GM19324 (cell line): ENCODE results near the gene SDK2.

Experiments
- ATAC-seq: cut with Tn5 transposase; IDR thresholded peaks from one replicate; pipeline ENCODE4 v1.9.1; 2021; ENCODE audit warnings: mild to moderate bottlenecking, moderate library complexity; ENCODE audit not compliant: unreplicated experiment, low FRiP score

The SDK2 gene

GRCh38 chr17:73566905-73567782 is 77.1 kb downstream of the SDK2 start:
- no peak for ATAC-seq

GRCh38 chr17:73564843-73565242 is 79.4 kb downstream of the SDK2 start:
- ATAC-seq, result no peak

DNA sequence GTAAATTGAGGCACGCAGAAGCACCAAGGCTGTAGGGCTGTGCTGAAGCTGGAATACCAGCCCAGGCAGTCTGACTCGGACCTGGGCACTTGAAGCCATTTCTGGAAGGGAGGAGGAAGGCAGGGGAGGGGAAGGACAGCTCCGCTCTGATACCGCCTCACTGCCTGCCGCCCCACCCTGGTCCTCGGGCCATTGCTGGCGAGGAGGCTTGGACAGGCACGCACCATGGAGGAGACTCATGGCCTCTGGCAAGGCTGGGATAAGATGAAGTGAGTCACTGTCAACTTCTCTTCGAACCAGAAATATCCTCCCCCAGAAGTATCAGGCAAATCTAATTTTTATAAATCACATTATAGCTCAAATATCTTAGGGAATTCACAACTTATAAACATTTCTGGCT is 81.3 kb downstream of the SDK2 start:
- no peak for ATAC-seq

- ATAC-seq, result no peak
Observed at GRCh38 chr17:73561111-73561510, 83.1 kb downstream of the SDK2 start.

DNA sequence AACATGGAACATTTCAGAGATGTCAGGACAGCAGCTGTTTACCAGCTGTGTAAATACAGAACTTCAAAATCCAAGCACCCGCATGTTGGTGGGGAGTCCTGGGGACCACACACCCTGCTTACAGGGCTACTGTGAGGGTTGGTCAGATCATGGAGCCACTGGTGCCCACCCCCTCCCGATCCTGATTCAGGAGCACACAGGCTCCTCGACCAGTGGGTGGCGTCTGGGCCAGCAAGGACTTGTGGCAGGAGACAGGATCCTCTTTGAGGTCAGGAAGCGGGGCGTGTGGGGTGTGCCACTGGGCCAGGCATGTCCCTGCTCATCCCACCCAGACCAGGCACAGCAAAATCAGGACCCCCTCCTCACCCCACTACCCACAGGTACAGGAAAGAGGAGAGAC is 83.6 kb downstream of the SDK2 start:
- no peak for ATAC-seq

GRCh38 chr17:73559532-73559931 is 84.7 kb downstream of the SDK2 start:
- no peak for ATAC-seq

DNA sequence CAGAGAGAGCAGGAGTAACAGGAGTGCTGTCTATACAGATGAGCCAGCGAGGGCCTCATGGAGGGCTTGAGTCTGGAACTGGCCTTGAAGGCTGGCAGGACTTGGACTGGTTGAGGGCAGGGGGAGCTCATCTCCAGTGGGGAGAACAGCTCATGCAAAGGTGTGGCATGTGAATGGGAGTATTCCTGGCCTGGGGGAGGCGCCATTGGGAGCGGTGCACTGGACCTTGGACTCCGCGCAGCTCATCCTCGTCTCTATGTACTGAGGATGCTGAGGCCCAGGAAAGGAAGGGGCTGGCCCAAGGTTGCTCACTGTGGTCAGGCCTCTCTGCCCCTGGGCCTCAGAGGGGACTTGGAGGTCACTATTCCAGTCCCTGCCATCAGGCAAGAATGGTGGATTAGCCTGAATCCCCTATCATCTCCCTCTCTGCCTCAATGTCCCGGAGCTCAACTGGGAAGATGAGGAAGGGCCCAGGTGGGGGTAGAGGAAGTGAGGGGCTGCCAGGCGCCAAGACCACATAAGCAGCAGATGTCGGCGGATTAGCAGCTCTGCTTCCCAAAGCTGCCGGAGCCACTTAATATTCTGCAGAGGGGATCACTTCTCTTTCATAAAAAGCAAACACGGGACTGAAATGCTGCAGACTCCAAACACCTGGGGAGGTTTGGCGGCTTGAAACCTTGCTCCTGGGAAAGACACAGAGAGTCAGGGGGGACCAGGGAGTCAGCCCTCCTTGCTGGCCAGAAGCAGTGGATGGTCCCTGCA is 88.9 kb downstream of the SDK2 start:
- ATAC-seq, result no peak

DNA sequence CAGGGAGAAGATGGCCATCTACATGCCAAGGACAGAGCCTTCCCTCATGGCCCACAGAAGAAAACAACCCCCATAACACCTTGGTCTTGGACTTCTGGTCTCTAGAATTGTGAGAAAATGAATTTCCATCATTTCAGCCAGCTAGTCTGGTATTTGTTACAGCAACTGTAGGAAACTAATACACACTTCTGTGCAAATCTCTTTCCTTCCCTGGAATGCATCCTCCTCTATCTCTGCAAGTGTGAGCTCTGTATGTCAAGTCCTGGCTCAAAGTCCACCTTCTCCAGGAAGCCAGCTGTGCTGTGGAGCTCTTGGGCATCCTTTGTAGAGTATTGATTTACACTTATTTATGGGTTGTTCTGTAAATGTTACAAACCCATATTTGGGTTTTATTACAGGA is 89.7 kb downstream of the SDK2 start:
- no peak for ATAC-seq

DNA sequence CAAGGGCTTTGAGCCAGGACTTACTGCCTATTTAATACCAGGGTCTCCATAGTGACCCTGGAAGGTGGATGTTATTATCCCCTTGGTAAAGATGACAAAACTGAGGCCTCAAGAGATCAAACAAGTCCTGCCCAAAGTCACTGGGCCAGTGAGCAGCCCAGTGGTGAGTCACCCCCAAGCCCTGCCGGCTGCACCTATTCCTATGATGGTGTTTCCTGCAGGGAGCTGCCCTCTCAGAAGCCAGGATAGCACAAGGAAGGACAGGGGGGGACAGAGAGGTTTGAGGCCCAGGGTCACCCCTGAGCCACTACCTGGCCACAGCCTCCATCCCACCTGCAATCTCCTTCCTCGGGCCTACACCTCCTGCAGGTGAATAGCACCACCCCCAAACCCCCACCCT is 90.9 kb downstream of the SDK2 start:
- ATAC-seq, result no peak

DNA sequence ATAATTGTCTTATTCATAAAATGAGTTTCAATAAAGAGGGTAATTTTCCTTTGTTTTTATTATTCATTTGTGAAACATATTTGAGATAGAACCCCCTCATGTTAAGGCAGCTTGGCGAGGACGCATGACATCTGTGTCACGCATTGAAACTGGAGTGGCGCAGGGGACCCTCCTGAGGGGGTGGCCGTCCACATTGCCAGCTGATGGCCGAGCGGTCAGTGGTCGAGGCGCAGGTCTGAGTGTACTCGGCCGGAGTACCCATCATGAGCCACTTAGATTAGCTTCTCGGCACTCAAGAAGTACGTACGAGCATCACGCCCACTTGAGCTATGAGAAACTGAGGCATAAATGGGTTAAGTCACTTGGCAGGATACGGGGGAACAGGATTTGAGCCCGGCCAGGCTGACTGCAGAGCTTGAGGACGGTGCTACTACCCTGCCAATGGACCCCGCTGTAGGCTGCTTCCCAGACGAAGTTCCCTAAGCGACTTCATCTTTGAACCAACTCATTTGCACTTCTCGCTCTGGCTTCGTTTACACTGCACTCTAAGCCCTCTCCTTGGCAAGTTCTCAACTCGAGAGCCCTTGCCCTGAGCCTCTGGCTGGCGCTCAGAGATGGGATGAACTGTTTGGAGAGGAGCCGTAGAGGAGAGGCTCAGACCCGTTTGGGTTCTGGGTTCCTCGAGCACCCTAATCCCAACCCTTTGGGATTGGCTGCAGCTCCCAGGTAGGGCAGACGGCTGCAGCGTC is 91.8 kb downstream of the SDK2 start:
- ATAC-seq, result no peak

DNA sequence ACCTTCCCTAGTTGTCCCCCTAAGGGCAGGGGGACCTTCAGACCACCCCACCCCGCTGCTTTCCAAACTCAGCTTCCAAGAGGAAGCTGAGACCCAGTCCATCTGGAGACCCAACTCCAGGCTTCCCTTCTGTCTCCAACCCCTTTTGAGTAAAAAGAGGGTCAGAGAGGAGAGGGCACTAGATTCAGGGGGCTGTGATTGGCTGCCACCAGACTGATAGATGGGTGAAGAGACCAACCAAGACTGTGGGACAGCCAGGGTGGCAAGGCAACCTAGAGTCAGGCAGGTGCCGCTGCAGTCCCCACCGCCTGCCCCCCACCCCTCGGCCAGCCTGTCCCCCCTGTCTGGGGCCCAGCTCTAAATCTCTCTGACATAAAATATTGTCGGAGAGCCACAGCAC is 92.5 kb downstream of the SDK2 start:
- no peak for ATAC-seq

- no peak for ATAC-seq
Observed at GRCh38 chr17:73551144-73551543, 93.1 kb downstream of the SDK2 start.

DNA sequence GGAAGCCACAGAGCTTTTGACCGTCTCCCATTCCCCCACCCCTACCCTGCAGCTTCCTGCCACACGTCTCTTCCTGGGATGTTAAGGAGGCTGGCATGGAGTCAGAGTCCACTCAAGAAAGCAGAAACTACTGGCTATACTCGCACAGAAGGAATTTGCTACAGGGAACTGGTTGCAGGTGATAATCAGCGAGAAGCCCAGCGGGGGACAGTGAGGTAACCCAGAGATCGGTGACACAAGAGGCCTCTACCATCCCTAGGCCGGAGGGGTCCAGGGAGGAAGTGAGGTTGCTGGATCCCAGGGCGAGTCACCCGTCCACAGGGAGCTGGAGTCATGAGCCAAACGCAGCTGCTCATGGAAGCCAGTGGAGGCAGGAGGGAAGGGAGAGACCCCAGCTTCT is 93.7 kb downstream of the SDK2 start:
- ATAC-seq, result no peak

DNA sequence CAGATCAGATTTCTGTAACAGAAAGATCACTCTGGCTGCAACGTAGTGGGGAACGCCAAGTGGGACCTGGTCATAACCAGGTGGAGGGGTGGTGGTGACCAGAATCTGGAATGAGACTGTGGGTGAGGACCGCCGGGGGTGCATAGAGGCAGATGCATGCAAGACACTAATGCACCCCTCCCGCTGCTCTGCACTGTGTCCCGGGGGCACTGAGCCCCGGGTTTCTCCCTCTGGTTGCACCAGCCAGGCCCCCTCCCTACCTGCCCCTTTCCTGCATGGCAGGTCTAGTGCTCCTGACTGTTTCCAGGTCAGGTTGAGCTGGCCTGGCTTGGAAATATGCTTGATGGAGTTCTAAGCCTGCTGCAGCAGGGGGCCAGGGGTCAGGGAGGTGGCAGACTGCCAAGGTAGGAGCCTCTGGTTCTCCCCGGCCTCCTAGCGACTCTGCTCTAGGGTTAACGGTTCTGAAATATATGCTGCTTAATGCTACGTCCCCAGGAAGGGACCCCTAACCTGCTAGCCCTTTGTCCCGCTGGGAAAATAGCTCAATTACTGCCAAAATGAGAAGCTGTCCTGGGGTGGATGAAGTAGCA is 94.3 kb downstream of the SDK2 start:
- no peak for ATAC-seq

GRCh38 chr17:73548620-73549311 is 95.5 kb downstream of the SDK2 start:
- ATAC-seq, result no peak

- ATAC-seq, result no peak
Observed at GRCh38 chr17:73547790-73548189, 96.5 kb downstream of the SDK2 start.

GRCh38 chr17:73546770-73547536 is 97.3 kb downstream of the SDK2 start:
- no peak for ATAC-seq

GRCh38 chr17:73546114-73546513 is 98.1 kb downstream of the SDK2 start:
- no peak for ATAC-seq
